ENCODE data around the gene CLDN17.

Gene CLDN17, protein sequence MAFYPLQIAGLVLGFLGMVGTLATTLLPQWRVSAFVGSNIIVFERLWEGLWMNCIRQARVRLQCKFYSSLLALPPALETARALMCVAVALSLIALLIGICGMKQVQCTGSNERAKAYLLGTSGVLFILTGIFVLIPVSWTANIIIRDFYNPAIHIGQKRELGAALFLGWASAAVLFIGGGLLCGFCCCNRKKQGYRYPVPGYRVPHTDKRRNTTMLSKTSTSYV

GRCh38 chr21:30166705-30167104, at the start of gene CLDN17:
CLDN17 (minus strand) TSS chr21:30166805; CDS start chr21:30166617, 188 bp downstream.
- no peak for DNase-seq

GRCh38 chr21:30216041-30216723, 49.6 kb upstream of the CLDN17 start, which contains the start of gene CLDN8:
CLDN8 (minus strand) TSS chr21:30216097; CDS start chr21:30215925, 172 bp downstream.
- no peak for DNase-seq

DNA sequence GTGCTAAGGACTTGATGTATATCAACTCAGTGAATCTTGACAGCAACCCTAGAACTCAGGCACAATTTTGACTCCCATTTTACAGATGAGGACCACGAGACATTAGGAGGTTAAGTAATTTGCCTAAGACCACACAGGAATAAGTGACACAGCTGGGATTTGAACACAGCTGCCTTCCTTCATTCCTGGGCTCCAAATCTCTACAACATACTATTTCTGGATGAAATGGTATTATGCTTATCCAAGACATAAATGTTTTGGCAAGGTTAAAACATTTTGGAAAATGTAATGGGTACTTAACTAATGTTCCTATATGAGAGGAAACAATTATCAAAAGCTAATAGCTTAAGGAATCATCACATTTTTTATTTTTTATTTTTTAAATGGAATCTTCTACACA, 44.5 kb upstream of the CLDN17 start:
- DNase-seq, result no peak

- DNase-seq, result no peak
Measured at GRCh38 chr21:30209601-30210000, 43.0 kb upstream of the CLDN17 start.

- DNase-seq, result no peak
Measured at GRCh38 chr21:30207252-30207579, 40.6 kb upstream of the CLDN17 start.

DNA sequence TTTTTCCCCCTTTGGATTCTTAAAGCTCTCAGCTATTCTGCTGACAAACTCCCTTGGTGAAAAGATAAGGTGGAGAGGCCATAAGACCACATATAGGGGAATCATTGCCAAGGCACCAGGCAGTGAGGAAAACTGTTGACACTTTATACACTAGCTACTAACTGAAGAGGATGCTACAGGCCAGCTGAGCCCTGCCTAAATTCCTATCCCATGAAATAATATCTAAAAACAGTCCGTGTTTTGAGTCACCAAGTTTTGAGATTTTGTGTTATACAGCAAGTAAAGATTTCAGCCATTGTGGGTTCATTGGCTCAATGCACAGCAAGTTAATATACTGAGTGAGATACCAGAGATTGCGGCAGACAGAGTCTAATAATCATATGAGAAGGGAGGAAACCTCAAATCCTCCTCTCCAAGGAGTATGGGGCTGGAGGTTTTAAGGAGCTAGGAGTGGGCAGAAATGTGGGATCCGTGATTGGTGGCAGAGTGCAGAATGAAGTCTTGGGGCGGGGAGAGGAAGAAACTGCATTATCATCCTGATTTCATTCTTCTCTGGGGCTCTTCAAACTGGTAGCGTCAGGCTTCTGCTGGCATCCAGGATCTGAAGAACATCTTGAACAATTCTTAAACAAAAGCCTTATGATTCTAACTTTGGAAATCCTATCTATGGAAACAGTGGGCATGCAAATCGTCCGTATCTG, 40.1 kb upstream of the CLDN17 start:
- no peak for DNase-seq

DNA sequence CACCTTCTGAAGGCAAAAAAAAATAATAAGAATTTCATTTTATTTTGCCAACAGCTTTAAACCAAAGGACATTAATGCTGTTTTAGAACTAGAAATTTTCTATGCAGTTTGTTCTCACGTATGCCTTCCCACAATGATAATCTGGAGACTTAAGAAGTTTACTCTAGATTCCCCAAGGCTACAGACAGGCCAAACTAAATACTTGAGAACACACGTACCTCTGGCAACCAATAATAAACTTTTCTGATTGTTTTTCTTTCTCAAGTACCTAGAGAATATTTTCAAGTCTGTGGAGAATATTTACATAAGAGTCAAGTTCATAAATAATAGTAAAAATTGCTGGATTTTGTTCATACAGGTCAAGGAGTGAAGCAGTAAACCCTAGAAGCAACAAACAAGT, 33.4 kb upstream of the CLDN17 start:
- DNase-seq, result no peak

- DNase-seq, result peak; percentile 0 to 45
Measured at GRCh38 chr21:30194701-30195299, 28.2 kb upstream of the CLDN17 start.

- no peak for DNase-seq
Measured at GRCh38 chr21:30193201-30193600, 26.6 kb upstream of the CLDN17 start.

GRCh38 chr21:30190554-30190953, 23.9 kb upstream of the CLDN17 start:
- DNase-seq, result no peak

DNA sequence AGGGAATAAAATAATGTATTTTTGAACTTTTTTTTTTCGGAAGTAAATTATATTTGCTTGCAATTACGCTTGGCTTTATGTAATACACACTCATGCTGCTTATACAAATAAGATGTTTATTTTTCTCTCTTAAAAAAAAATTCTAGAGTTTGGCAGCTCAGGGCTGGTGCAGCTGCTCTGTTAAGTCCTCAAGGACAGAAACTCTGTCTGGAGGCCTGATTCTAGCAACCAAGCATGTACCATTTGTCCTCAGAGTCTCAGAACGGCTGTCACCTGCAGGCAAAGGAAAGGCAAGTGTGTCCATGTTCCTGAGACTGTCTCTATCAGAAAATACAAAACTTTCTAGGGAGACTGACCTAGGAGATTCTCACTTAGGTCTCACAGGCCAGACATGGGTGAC, 23.2 kb upstream of the CLDN17 start:
- no peak for DNase-seq

GRCh38 chr21:30186242-30186641, 19.6 kb upstream of the CLDN17 start:
- no peak for DNase-seq

DNA sequence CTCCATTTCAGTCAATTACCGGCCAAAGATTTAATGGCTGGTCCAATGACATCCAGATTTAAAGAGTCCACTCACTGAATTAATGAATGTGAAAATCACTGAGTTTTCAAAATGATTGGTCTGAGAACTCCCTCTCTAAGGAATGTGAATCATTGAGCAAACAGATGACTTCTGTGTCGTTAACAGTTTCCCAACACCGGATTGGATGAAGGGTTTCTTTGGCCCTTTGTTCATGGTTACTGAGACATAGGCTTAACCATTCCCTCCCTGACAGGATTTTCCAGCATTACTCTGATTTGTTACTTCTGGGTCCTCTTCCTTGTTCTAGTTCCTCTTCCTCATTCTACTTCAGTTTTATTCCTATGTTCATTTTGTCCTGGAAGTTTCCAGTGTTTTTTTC, 1.5 kb upstream of the CLDN17 start:
- DNase-seq, result no peak

- DNase-seq, result no peak
Measured at GRCh38 chr21:30166171-30166570, 434 bp downstream of the CLDN17 start.

DNA sequence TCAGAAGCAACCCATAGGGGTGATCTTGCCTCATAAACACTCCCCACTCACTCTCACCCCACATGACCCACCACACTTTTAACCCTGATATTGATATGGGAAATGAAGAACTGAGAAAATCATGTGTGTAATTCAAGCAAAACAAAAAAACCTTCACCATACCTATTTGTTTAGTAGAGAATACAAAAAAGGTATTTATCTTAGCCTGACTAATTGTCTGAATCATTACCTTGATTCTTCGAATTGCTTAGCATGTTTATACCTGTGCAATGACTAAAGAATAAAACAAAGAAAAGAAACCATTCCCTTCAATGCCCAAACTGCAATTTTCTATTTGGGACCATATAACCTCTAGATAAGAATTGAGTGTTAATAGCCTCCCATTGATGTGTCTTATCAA, 1.8 kb downstream of the CLDN17 start:
- DNase-seq, result no peak

DNA sequence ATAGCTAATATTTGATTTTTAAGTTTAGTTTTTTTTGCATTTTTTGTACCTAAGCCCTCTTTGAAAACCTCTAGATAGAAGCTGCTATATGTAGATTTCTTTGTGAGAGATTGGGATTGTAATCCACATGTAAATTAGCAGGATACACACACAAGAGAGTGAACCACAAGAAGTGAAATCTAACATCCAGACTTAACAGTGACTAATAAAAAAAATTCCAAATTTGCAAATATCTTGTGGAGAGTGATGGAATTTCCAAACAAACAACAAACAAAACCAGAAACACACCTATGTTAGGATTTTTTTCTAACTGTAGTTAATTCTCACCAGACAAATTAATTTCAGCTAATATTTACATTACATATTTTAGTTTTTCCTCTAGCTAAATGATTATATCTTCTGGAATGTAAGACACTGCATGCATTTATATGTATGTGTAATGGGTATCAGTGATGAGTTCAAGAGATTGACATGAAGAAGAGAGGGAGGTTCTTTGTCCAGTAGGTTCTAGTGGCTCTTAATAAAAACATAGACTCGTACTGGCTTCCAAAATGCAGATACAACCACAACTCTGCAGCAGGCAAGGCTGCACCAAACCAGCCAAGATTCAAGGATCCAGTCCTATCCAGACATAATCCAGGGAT, 12.8 kb downstream of the CLDN17 start:
- DNase-seq, result no peak

GRCh38 chr21:30152792-30153191, 13.8 kb downstream of the CLDN17 start:
- no peak for DNase-seq

- DNase-seq, result no peak
Measured at GRCh38 chr21:30148906-30149305, 17.7 kb downstream of the CLDN17 start.

DNA sequence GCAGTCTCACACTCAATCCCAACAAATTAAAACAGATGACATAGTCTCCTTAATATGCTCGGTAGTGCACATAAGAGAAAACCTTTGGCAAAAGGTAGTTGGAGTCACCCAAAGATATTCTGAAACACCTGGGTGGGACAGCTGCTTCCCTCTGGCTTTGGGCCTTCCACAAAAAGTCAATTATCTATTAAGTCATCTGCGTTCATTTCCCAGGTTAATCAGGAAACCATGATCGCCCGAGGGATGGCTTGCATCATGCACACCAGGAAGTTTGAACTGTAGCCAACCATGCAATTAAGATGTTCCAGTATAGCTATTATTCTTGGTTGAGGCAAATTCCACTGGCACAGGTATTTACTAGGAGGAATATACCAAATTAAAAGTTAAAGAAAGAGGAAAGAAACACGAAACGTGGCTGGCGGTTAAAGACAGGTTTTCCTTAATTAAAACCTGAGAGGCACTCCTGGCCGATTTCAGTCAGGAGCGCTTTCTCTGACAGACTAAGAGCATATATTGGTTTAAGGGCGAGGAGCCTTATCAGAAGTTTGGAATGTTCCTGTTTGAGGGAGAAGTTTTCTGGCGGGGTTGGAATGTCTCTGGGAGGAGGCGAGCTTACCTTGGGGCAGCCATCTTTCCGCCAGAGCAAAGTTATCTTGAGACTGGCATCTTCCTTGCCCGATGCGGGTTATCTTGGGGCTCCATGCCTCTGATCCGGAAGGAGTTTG, 19.9 kb downstream of the CLDN17 start:
- no peak for DNase-seq

DNA sequence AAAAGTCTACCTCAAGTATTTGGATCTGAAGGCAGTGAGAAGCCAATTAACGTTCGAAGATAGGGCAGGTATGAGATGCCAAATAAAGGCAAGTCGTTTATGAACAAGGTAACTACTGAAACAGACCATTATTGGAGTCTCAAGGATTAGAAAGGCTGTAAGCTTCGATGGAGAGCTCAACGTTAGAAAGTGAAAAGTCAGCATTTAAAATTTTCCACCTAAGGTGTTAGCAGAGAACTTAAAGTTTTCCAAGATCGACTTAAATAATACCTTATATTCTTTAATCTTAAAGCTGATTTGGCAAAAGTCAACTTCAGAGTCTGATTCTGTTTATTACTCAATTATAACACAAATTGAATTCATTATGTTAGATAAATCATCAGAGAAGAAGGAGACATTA, 28.1 kb downstream of the CLDN17 start:
- DNase-seq, result no peak

GRCh38 chr21:30129246-30129645, 37.4 kb downstream of the CLDN17 start:
- no peak for DNase-seq

- DNase-seq, result no peak
Measured at GRCh38 chr21:30126576-30126975, 40.0 kb downstream of the CLDN17 start.

- no peak for DNase-seq
Measured at GRCh38 chr21:30117631-30118030, 49.0 kb downstream of the CLDN17 start.

Data from SW 1271 (cell line).